Smooth muscle cell (in vitro differentiated cells): ENCODE data around the gene TMEM151B. TPM values are rescaled to one million over a fixed set of nuclear protein-coding genes. Genes with fewer than 3 reads are reported as not detected.

Experiments
- DNase-seq: peaks from one replicate; lab custom pipeline; 2025; ENCODE audit not compliant: unreplicated experiment; lab: John Stamatoyannopoulos, UW
- H2AFZ ChIP-seq: fragments of 200-600 bp; sonication (generic); 2 replicates; pipeline ENCODE4 v1.6.0; 2016; ENCODE audit warnings: antibody characterized with exemption, low read depth, mild to moderate bottlenecking
- H3F3A ChIP-seq: fragments of 200-600 bp; sonication (generic); 2 replicates; pipeline ENCODE4 v1.6.0; 2017; ENCODE audit warnings: antibody characterized with exemption, low read depth
- H3K27ac ChIP-seq: fragments of 200-600 bp; sonication (generic); 2 replicates; pipeline ENCODE4 v1.5.1; 2016; ENCODE audit warnings: low read depth, mild to moderate bottlenecking
- H3K27me3 ChIP-seq: fragments of 200-600 bp; sonication (generic); 2 replicates; pipeline ENCODE4 v1.6.1; 2016; ENCODE audit warnings: low read depth, mild to moderate bottlenecking
- H3K36me3 ChIP-seq: fragments of 200-600 bp; sonication (generic); 2 replicates; pipeline ENCODE4 v1.5.1; 2016; ENCODE audit warnings: low read depth
- H3K4me1 ChIP-seq: fragments of 200-600 bp; sonication (generic); 2 replicates; pipeline ENCODE4 v1.5.1; 2016; ENCODE audit warnings: low read depth
- H3K4me2 ChIP-seq: fragments of 200-600 bp; sonication (generic); 2 replicates; pipeline ENCODE4 v1.6.0; 2016; ENCODE audit warnings: mild to moderate bottlenecking
- H3K4me3 ChIP-seq: fragments of 200-600 bp; sonication (generic); 2 replicates; pipeline ENCODE4 v1.5.1; 2016; ENCODE audit warnings: mild to moderate bottlenecking
- H3K79me2 ChIP-seq: fragments of 200-600 bp; sonication (generic); 2 replicates; pipeline ENCODE4 v1.6.0; 2016; ENCODE audit warnings: low read depth, mild to moderate bottlenecking
- H3K9ac ChIP-seq: fragments of 200-600 bp; sonication (generic); 2 replicates; pipeline ENCODE4 v1.6.0; 2016; ENCODE audit warnings: low read depth
- H3K9me3 ChIP-seq: fragments of 200-600 bp; sonication (generic); replicated peaks from 2 replicates; pipeline ENCODE4 v1.5.1; 2016; ENCODE audit warnings: low read depth
- H4K20me1 ChIP-seq: fragments of 200-600 bp; sonication (generic); 2 replicates; pipeline ENCODE4 v1.6.0; 2016; ENCODE audit warnings: low read depth
- CTCF ChIP-seq: fragments of 200-600 bp; sonication (generic); IDR thresholded peaks from 2 replicates; pipeline ENCODE4 v1.5.1; 2017; ENCODE audit warnings: borderline replicate concordance, mild to moderate bottlenecking, antibody characterized with exemption; ENCODE audit not compliant: insufficient read depth, poor library complexity, severe bottlenecking
- WGBS: methylation state at CpG from one replicate; pipeline ENCODE4 v1.1.7; 2016; ENCODE audit warnings: low lambda C conversion rate; 5-methylcytosine and 5-hydroxymethylcytosine counted together
- polyA plus RNA-seq: library from polyadenylated mRNA; unstranded; fragments of >200 nt; fragmentation: Nextera tagmentation; extraction: Ambion mirVana; gene quantifications from 2 replicates; pipeline ENCODE4 v1.2.1, GENCODE V29; 2016
- total RNA-seq: library from RNA; depleted of rRNA; stranded (reverse); fragments of >200 nt; gene quantifications from 2 replicates; pipeline ENCODE4 v1.2.3, GENCODE V29; 2014

The TMEM151B gene
- total and polyA plus RNA-seq, 2 experiments from 2014 or later: not detected

GRCh38 chr6:44257025-44257752, 13.1 kb upstream of the TMEM151B start, which contains the start of gene SLC35B2:
Gene SLC35B2 (minus strand): TSS chr6:44257528. CDS start chr6:44257410, 118 bp downstream.
- peaks cover 13% of the 10 kb centered on the region for H3K4me1 ChIP-seq
- peaks cover 45% of the 10 kb centered on the region for H4K20me1 ChIP-seq
- peak; percentile 71 for DNase-seq
- H3K36me3 ChIP-seq: peaks cover 12% of the 10 kb centered on the region
- under 1% methylated on average over 25 of the region's 80 CpGs for WGBS
- no peaks in the 10 kb centered on the region for H3K9me3 ChIP-seq
- H3K4me3 ChIP-seq: peak within 1 kb of the TSS; percentile 100
- peak within 1 kb of the TSS; percentile 93 for H3K9ac ChIP-seq
- peaks cover 39% of the 10 kb centered on the region for H3F3A ChIP-seq
- H3K27me3 ChIP-seq: no peaks in the 10 kb centered on the region
- peak within 1 kb of the TSS; percentile 80 for H3K27ac ChIP-seq
- H3K4me2 ChIP-seq: peak within 1 kb of the TSS; percentile 100
- H3K79me2 ChIP-seq: peaks cover 29% of the 10 kb centered on the region
- peak within 1 kb of the TSS; percentile 79 for H2AFZ ChIP-seq
- peak; percentile 75 for TF ChIP-seq CTCF

DNA sequence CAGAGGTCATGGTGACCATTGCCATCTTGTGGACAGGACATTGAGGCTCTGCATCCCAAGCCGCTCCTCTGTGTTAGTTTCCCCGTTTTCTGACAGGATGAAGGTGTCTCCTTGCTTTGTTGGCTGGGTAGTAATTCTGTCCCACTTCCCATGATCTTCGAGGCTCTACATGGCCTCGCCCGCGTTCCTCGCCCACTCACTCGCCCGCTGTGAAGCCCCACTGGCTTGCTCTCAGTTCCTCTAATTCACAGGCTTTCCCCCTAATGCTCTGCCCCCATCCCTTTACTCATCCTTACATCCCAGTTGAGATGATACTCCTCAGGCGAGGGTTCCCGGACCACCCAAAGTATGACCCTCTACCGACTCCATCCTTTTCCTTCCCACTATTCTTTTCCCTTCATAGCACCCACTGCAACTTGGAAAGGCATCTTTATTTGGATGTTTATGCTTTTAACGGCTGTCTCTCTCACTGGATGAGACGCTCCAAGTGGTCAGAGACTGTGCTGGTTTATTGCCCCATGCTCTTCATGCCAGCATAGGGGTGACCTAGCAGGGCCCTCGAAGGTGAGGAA, 12.4 kb upstream of the TMEM151B start:
- no peaks in the 10 kb centered on the region for H3K27me3 ChIP-seq
- peak overlapping the region; percentile 100 for H3K4me2 ChIP-seq
- no peak for DNase-seq
- H3K9ac ChIP-seq: peak overlapping the region; percentile 54
- H3K79me2 ChIP-seq: peaks cover 24% of the 10 kb centered on the region
- WGBS: 37% methylated on average over 15 of the region's 15 CpGs
- H2AFZ ChIP-seq: no peak overlapping the region
- peaks cover 32% of the 10 kb centered on the region for H3F3A ChIP-seq
- TF ChIP-seq CTCF: no peak
- H4K20me1 ChIP-seq: peaks cover 38% of the 10 kb centered on the region
- H3K36me3 ChIP-seq: peaks cover 5% of the 10 kb centered on the region
- peaks cover 13% of the 10 kb centered on the region for H3K4me1 ChIP-seq
- peak overlapping the region; percentile 100 for H3K4me3 ChIP-seq
- H3K27ac ChIP-seq: peak overlapping the region; percentile 80
- no peaks in the 10 kb centered on the region for H3K9me3 ChIP-seq

DNA sequence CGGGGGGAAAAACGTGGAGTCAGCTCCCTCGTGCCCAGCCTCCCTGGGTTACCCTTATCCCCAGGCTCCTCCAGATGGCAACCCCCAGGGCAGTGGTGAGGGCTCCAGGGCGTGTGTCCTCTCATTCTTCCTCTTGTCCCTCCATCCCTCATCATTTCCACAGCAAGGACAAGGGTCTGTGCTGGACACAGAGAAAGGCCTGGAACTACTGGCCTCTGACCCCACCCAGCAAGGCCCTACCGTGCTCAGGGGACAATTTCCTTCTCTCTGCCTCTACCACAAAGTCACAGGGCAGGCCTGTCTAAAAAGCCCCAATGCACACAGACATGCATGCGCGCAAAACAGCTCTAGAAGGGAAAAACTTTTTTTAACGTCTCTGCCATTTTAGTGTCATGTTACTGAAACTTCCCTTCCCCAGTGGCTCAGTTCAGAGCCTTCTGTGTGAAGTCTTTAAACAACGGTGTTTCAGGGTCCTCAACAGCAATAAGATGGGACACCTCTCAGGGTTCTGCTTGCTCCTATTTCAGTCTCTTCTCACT, 11.9 kb upstream of the TMEM151B start:
- no peak overlapping the region for H3K4me2 ChIP-seq
- H4K20me1 ChIP-seq: peaks cover 33% of the 10 kb centered on the region
- H3K27me3 ChIP-seq: no peaks in the 10 kb centered on the region
- no peak for TF ChIP-seq CTCF
- 89% methylated on average over 9 of the region's 9 CpGs for WGBS
- no peak overlapping the region for H3K4me3 ChIP-seq
- H3K9ac ChIP-seq: no peak overlapping the region
- H3K79me2 ChIP-seq: peaks cover 24% of the 10 kb centered on the region
- no peak overlapping the region for H2AFZ ChIP-seq
- H3K27ac ChIP-seq: no peak overlapping the region
- H3K9me3 ChIP-seq: no peaks in the 10 kb centered on the region
- peaks cover 27% of the 10 kb centered on the region for H3F3A ChIP-seq
- H3K4me1 ChIP-seq: peaks cover 18% of the 10 kb centered on the region
- no peak for DNase-seq
- H3K36me3 ChIP-seq: no peaks in the 10 kb centered on the region
